GM23248 (cell line): ENCODE data around the gene THSD7A.

Source experiments
- EZH2 ChIP-seq: fragments of 200-600 bp; sonication (generic); IDR thresholded peaks from 2 replicates; pipeline ENCODE4 v1.6.1; 2018; ENCODE audit warnings: antibody characterized with exemption, mild to moderate bottlenecking; ENCODE audit not compliant: insufficient read depth, poor library complexity, severe bottlenecking
- EZH2phosphoT487 ChIP-seq: fragments of 200-600 bp; sonication (generic); IDR thresholded peaks from 2 replicates; pipeline ENCODE4 v1.6.1; 2018; ENCODE audit warnings: antibody characterized with exemption, moderate library complexity, mild to moderate bottlenecking, low read depth; ENCODE audit not compliant: insufficient read depth

DNA sequence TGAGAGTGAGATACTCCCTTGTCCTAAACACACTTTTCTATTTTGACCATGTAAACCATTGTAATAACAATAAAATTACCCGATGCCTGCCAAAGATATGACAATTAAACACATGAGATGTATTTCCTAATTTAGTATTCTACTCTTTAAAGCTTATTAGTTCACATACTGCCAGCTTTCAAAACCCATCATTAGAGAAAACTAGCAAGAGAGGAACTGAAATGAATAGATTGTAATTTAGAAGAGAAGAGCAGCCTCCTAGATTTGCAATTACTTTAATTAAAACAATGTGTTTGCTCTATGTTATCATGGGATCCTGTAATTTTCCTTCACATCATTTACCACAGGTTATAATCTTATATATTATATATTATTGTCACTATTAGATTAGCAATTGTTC, 428.2 kb downstream of the THSD7A start:
- no peak for TF ChIP-seq EZH2phosphoT487
- TF ChIP-seq EZH2 = no peak
